Smooth muscle cell (in vitro differentiated cells): ENCODE measurements around the gene TLR9. TPM values are rescaled to one million over a fixed set of nuclear protein-coding genes. Genes with fewer than 3 reads are reported as not detected.

ENCODE experiments used
- DNase-seq: peaks from one replicate; lab custom pipeline; 2025; ENCODE audit not compliant: unreplicated experiment; lab: John Stamatoyannopoulos, UW
- H2AFZ ChIP-seq: fragments of 200-600 bp; sonication (generic); 2 replicates; pipeline ENCODE4 v1.6.0; 2016; ENCODE audit warnings: antibody characterized with exemption, low read depth, mild to moderate bottlenecking
- H3F3A ChIP-seq: fragments of 200-600 bp; sonication (generic); 2 replicates; pipeline ENCODE4 v1.6.0; 2017; ENCODE audit warnings: antibody characterized with exemption, low read depth
- H3K27ac ChIP-seq: fragments of 200-600 bp; sonication (generic); 2 replicates; pipeline ENCODE4 v1.5.1; 2016; ENCODE audit warnings: low read depth, mild to moderate bottlenecking
- H3K27me3 ChIP-seq: fragments of 200-600 bp; sonication (generic); 2 replicates; pipeline ENCODE4 v1.6.1; 2016; ENCODE audit warnings: low read depth, mild to moderate bottlenecking
- H3K36me3 ChIP-seq: fragments of 200-600 bp; sonication (generic); 2 replicates; pipeline ENCODE4 v1.5.1; 2016; ENCODE audit warnings: low read depth
- H3K4me1 ChIP-seq: fragments of 200-600 bp; sonication (generic); 2 replicates; pipeline ENCODE4 v1.5.1; 2016; ENCODE audit warnings: low read depth
- H3K4me2 ChIP-seq: fragments of 200-600 bp; sonication (generic); 2 replicates; pipeline ENCODE4 v1.6.0; 2016; ENCODE audit warnings: mild to moderate bottlenecking
- H3K4me3 ChIP-seq: fragments of 200-600 bp; sonication (generic); 2 replicates; pipeline ENCODE4 v1.5.1; 2016; ENCODE audit warnings: mild to moderate bottlenecking
- H3K79me2 ChIP-seq: fragments of 200-600 bp; sonication (generic); 2 replicates; pipeline ENCODE4 v1.6.0; 2016; ENCODE audit warnings: low read depth, mild to moderate bottlenecking
- H3K9ac ChIP-seq: fragments of 200-600 bp; sonication (generic); 2 replicates; pipeline ENCODE4 v1.6.0; 2016; ENCODE audit warnings: low read depth
- H3K9me3 ChIP-seq: fragments of 200-600 bp; sonication (generic); replicated peaks from 2 replicates; pipeline ENCODE4 v1.5.1; 2016; ENCODE audit warnings: low read depth
- H4K20me1 ChIP-seq: fragments of 200-600 bp; sonication (generic); 2 replicates; pipeline ENCODE4 v1.6.0; 2016; ENCODE audit warnings: low read depth
- CTCF ChIP-seq: fragments of 200-600 bp; sonication (generic); IDR thresholded peaks from 2 replicates; pipeline ENCODE4 v1.5.1; 2017; ENCODE audit warnings: borderline replicate concordance, mild to moderate bottlenecking, antibody characterized with exemption; ENCODE audit not compliant: insufficient read depth, poor library complexity, severe bottlenecking
- WGBS: methylation state at CpG from one replicate; pipeline ENCODE4 v1.1.7; 2016; ENCODE audit warnings: low lambda C conversion rate; 5-methylcytosine and 5-hydroxymethylcytosine counted together
- polyA plus RNA-seq: library from polyadenylated mRNA; unstranded; fragments of >200 nt; fragmentation: Nextera tagmentation; extraction: Ambion mirVana; gene quantifications from 2 replicates; pipeline ENCODE4 v1.2.1, GENCODE V29; 2016
- total RNA-seq: library from RNA; depleted of rRNA; stranded (reverse); fragments of >200 nt; gene quantifications from 2 replicates; pipeline ENCODE4 v1.2.3, GENCODE V29; 2014

TLR9 gene
- total and polyA plus RNA-seq, 2 experiments from 2014 or later = 0.09 TPM; not detected in 1

GRCh38 chr3:52227766-52228165, 2.3 kb upstream of the TLR9 start:
- H3K4me3 ChIP-seq = no peak overlapping the region
- no peak overlapping the region for H3K9ac ChIP-seq
- no peak for DNase-seq
- TF ChIP-seq CTCF = no peak
- H3K4me1 ChIP-seq = no peaks in the 10 kb centered on the region
- H3K4me2 ChIP-seq = no peak overlapping the region
- WGBS = 90% methylated on average over 7 of the region's 7 CpGs
- peaks cover 29% of the 10 kb centered on the region for H4K20me1 ChIP-seq
- H3K27me3 ChIP-seq = no peaks in the 10 kb centered on the region
- H3K27ac ChIP-seq = no peak overlapping the region
- H3K79me2 ChIP-seq = peaks cover 3% of the 10 kb centered on the region
- no peaks in the 10 kb centered on the region for H3K36me3 ChIP-seq
- no peak overlapping the region for H2AFZ ChIP-seq
- H3K9me3 ChIP-seq = no peaks in the 10 kb centered on the region
- H3F3A ChIP-seq = no peaks in the 10 kb centered on the region

DNA sequence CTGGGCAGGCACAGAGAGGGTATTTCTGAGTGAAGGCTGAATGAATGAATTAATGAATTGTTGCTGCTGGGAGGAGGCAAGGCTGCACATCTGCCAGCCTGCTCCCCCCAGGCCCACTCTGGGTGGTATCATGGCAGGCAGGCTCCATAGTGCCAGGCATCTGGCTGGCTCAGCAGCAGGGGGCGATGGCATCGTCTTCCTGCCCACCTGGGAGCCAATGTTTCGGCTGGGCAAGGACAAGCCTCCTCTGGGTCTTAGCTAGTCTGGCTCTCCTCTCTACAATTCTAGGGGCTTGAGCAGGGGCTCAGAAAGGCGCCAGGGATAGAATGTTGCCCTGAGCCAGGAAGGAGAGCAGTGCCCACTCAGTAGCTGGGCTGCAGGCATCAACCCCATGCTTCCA, 1.7 kb upstream of the TLR9 start:
- Histone ChIP-seq H3F3A (no peaks in the 10 kb centered on the region), H4K20me1 (peaks cover 22% of the 10 kb centered on the region), H3K27me3 (no peaks in the 10 kb centered on the region), H3K9me3 (no peaks in the 10 kb centered on the region), H3K4me2 (no peak overlapping the region), H3K27ac (no peak overlapping the region), H3K4me1 (no peaks in the 10 kb centered on the region), H3K36me3 (no peaks in the 10 kb centered on the region), H3K4me3 (no peak overlapping the region), H3K9ac (no peak overlapping the region), H3K79me2 (no peaks in the 10 kb centered on the region), H2AFZ (no peak overlapping the region)
- DNase-seq = no peak
- TF ChIP-seq CTCF = no peak
- 89% methylated on average over 4 of the region's 4 CpGs for WGBS

DNA sequence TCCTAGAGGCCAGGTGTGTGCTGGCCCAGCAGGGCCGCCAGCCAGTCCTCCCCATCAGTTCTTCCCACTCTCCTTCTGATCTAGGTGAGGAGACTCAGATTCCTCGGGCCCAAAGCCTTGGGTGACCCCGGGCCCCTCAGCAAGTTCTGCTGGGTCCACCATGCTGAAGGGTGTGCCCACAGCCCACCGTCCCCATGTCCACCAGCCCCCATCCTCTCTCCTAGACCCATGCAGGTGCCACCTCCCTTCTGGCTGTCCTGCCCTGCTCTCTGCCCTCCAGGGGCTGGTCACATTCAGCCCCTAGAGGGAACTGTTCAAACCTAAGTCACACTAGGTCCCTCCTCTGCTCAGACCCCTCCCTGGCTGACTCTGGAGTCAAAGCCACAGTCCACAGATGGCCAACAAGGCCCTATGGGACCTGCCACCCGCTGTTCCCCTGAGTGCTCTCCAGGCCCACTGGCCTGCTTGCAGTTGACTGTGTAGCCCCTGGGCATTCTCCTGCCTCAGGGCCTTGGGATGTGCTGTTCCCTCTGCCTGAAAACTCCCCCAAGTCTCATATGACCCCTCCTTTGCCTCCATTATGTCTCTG, 878 bp upstream of the TLR9 start:
- no peaks in the 10 kb centered on the region for H3K36me3 ChIP-seq
- no peak for DNase-seq
- no peaks in the 10 kb centered on the region for H3K4me1 ChIP-seq
- no peak overlapping the region for H3K4me3 ChIP-seq
- H4K20me1 ChIP-seq = peaks cover 14% of the 10 kb centered on the region
- no peak overlapping the region for H2AFZ ChIP-seq
- no peak for TF ChIP-seq CTCF
- no peaks in the 10 kb centered on the region for H3K79me2 ChIP-seq
- H3F3A ChIP-seq = no peaks in the 10 kb centered on the region
- no peaks in the 10 kb centered on the region for H3K27me3 ChIP-seq
- H3K9ac ChIP-seq = no peak overlapping the region
- H3K9me3 ChIP-seq = no peaks in the 10 kb centered on the region
- no peak overlapping the region for H3K4me2 ChIP-seq
- no peak overlapping the region for H3K27ac ChIP-seq
- WGBS = 98% methylated on average over 5 of the region's 5 CpGs
